H9 (cell line): ENCODE measurements around the gene PARP1. TPM values are rescaled to one million over a fixed set of nuclear protein-coding genes. Genes with fewer than 3 reads are reported as not detected.

ENCODE experiments used
- DNase-seq: peaks from one replicate; pipeline ENCODE4 v3.0.0-alpha.2; 2017
- H2AFZ ChIP-seq: one replicate; pipeline ENCODE4 v1.6.1; 2013; ENCODE audit warnings: mild to moderate bottlenecking, low read length, control low read depth, moderate library complexity
- H2AK5ac ChIP-seq: 2 replicates; pipeline ENCODE4 v1.6.1; 2013; ENCODE audit warnings: low read length, control low read depth, mixed read lengths; ENCODE audit not compliant: insufficient read length
- H2BK120ac ChIP-seq: one replicate; pipeline ENCODE4 v1.6.1; 2013; ENCODE audit warnings: low read depth, mild to moderate bottlenecking, low read length, control low read depth, inconsistent platforms; ENCODE audit not compliant: poor library complexity, severe bottlenecking
- H2BK12ac ChIP-seq: 2 replicates; pipeline ENCODE4 v1.6.1; 2013; ENCODE audit warnings: low read length, control low read depth, mixed read lengths, low read depth; ENCODE audit not compliant: insufficient read length
- H2BK15ac ChIP-seq: 2 replicates; pipeline ENCODE4 v1.6.1; 2013; ENCODE audit warnings: low read depth, low read length, control low read depth
- H2BK20ac ChIP-seq: one replicate; pipeline ENCODE4 v1.6.1; 2013; ENCODE audit warnings: low read depth, mild to moderate bottlenecking, low read length, control low read depth, inconsistent platforms; ENCODE audit not compliant: poor library complexity, severe bottlenecking
- H2BK5ac ChIP-seq: 2 replicates; pipeline ENCODE4 v1.6.1; 2013; ENCODE audit warnings: low read length, control low read depth, mixed read lengths; ENCODE audit not compliant: insufficient read length
- H3K14ac ChIP-seq: 2 replicates; pipeline ENCODE4 v1.6.1; 2013; ENCODE audit warnings: low read length, control low read depth; ENCODE audit not compliant: insufficient read depth
- H3K18ac ChIP-seq: 2 replicates; pipeline ENCODE4 v1.6.1; 2013; ENCODE audit warnings: low read depth, mild to moderate bottlenecking, mixed read lengths, low read length, control low read depth; ENCODE audit not compliant: insufficient read length
- H3K23ac ChIP-seq: 2 replicates; pipeline ENCODE4 v1.6.1; 2013; ENCODE audit warnings: low read length, control low read depth, mixed read lengths, low read depth; ENCODE audit not compliant: insufficient read length
- H3K23me2 ChIP-seq: 2 replicates; pipeline ENCODE4 v1.6.1; 2013; ENCODE audit warnings: low read depth, mild to moderate bottlenecking, mixed read lengths, low read length, control low read depth; ENCODE audit not compliant: insufficient read length, poor library complexity, severe bottlenecking
- H3K27ac ChIP-seq: 2 replicates; pipeline ENCODE4 v1.5.1; 2013; ENCODE audit warnings: low read length, control low read depth, mixed read lengths, low read depth; ENCODE audit not compliant: insufficient read length
- H3K27me3 ChIP-seq: 2 replicates; pipeline ENCODE4 v1.6.1; 2013; ENCODE audit warnings: low read length, control low read depth, inconsistent platforms; ENCODE audit not compliant: insufficient read depth
- H3K4ac ChIP-seq: 2 replicates; pipeline ENCODE4 v1.6.1; 2013; ENCODE audit warnings: low read depth, mild to moderate bottlenecking, control low read depth, inconsistent platforms, low read length, moderate library complexity
- H3K4me1 ChIP-seq: 2 replicates; pipeline ENCODE4 v1.6.1; 2013; ENCODE audit warnings: low read length, control low read depth, inconsistent platforms; ENCODE audit not compliant: insufficient read depth
- H3K4me2 ChIP-seq: 2 replicates; pipeline ENCODE4 v1.6.1; 2013; ENCODE audit warnings: low read length, control low read depth, mixed read lengths; ENCODE audit not compliant: insufficient read length, insufficient read depth
- H3K56ac ChIP-seq: 2 replicates; pipeline ENCODE4 v1.6.1; 2013; ENCODE audit warnings: low read depth, mild to moderate bottlenecking, mixed read lengths, low read length, control low read depth; ENCODE audit not compliant: insufficient read length
- H3K79me1 ChIP-seq: 2 replicates; pipeline ENCODE4 v1.6.1; 2013; ENCODE audit warnings: low read depth, mild to moderate bottlenecking, moderate library complexity, low read length, control low read depth, inconsistent platforms; ENCODE audit not compliant: insufficient read depth, poor library complexity, severe bottlenecking
- H3K79me2 ChIP-seq: 2 replicates; pipeline ENCODE4 v1.6.1; 2013; ENCODE audit warnings: low read length, control low read depth, inconsistent platforms; ENCODE audit not compliant: insufficient read depth
- H3K9ac ChIP-seq: 2 replicates; pipeline ENCODE4 v1.6.1; 2013; ENCODE audit warnings: low read length, control low read depth, mixed read lengths; ENCODE audit not compliant: insufficient read length; ENCODE audit errors: extremely low read depth
- H3K9me3 ChIP-seq: one replicate; pipeline ENCODE4 v1.6.1; 2013; ENCODE audit warnings: low read depth, low read length, inconsistent platforms; ENCODE audit not compliant: control insufficient read depth
- H3T11ph ChIP-seq: one replicate; pipeline ENCODE4 v1.6.1; 2013; ENCODE audit warnings: mild to moderate bottlenecking, low read length, control low read depth, inconsistent platforms
- H4K20me1 ChIP-seq: one replicate; pipeline ENCODE4 v1.6.1; 2013; ENCODE audit not compliant: control insufficient read depth, insufficient read length, insufficient read depth
- H4K5ac ChIP-seq: 2 replicates; pipeline ENCODE4 v1.6.1; 2013; ENCODE audit warnings: low read depth, mild to moderate bottlenecking, mixed read lengths, low read length, control low read depth; ENCODE audit not compliant: insufficient read length
- H4K8ac ChIP-seq: replicated peaks from 2 replicates; pipeline ENCODE4 v1.6.1; 2013; ENCODE audit warnings: low read length, control low read depth, mixed read lengths, low read depth; ENCODE audit not compliant: insufficient read length
- H4K91ac ChIP-seq: 2 replicates; pipeline ENCODE4 v1.6.1; 2013; ENCODE audit warnings: low read depth, mild to moderate bottlenecking, moderate library complexity, mixed read lengths, low read length, control low read depth; ENCODE audit not compliant: insufficient read length
- H3K27ac Mint-ChIP-seq, 3 experiments: 2 replicates in 2 of 3; 3 replicates in 1 of 3; pipeline ENCODE4 v1.8.0; 2020 to 2021; ENCODE audit warnings: mixed read lengths in 3 of 3, mild to moderate bottlenecking in 1 of 3, moderate library complexity in 1 of 3
- H3K27me3 Mint-ChIP-seq: 2 replicates; pipeline ENCODE4 v1.8.0; 2021; ENCODE audit warnings: low read depth, mild to moderate bottlenecking, moderate library complexity, mixed read lengths
- H3K36me3 Mint-ChIP-seq, 3 experiments: 2 replicates in 2 of 3; 3 replicates in 1 of 3; pipeline ENCODE4 v1.8.0; 2020 to 2021; ENCODE audit warnings: low read depth in 3 of 3, mixed read lengths in 3 of 3; ENCODE audit not compliant: insufficient read depth in 1 of 3
- H3K4me1 Mint-ChIP-seq, 2 experiments: 2 replicates each; pipeline ENCODE4 v1.8.0; 2020; ENCODE audit warnings: mixed read lengths in 2 of 2
- H3K4me3 Mint-ChIP-seq, 2 experiments: 2 replicates in 1 of 2; 3 replicates in 1 of 2; pipeline ENCODE4 v1.8.0; 2020 to 2021; ENCODE audit warnings: mild to moderate bottlenecking in 2 of 2, mixed read lengths in 2 of 2, moderate library complexity in 1 of 2
- H3K9me3 Mint-ChIP-seq, 2 experiments: 2 replicates in 1 of 2; 3 replicates in 1 of 2; pipeline ENCODE4 v1.8.0; 2020; ENCODE audit warnings: mild to moderate bottlenecking in 2 of 2, mixed read lengths in 2 of 2, moderate library complexity in 1 of 2
- WGBS: extraction: QIAGEN DNeasy Blood & Tissue Kit; methylation state at CpG from one replicate; pipeline ENCODE4 v1.1.7; 2013; ENCODE audit warnings: missing lambda C conversion rate, low lambda C conversion rate, mixed read lengths; ENCODE audit not compliant: insufficient read length; ENCODE audit errors: extremely low coverage; 5-methylcytosine and 5-hydroxymethylcytosine counted together
- total RNA-seq: library from RNA; stranded (reverse); gene quantifications from 2 replicates; pipeline ENCODE4 v1.2.1, GENCODE V29; 2021
- TF ChIP-seq, protein P1 (sequence below): fragments of 200-600 bp; sonication (generic); conservative IDR thresholded peaks from 3 replicates; pipeline ENCODE4 v1.8.0; 2021; ENCODE audit warnings: antibody characterized with exemption, mild to moderate bottlenecking

Gene PARP1
- total RNA-seq, 1 experiment from 2014 or later, result 337 TPM

GRCh38 chr1:226420328-226420727, 12.4 kb upstream of the PARP1 start:
- Histone ChIP-seq H3K4ac (no peak overlapping the region), H3T11ph (no peak overlapping the region), H3K23ac (no peak overlapping the region), H3K79me1 (no peaks in the 10 kb centered on the region), H2BK12ac (no peak overlapping the region), H2BK20ac (no peak overlapping the region), H2AFZ (no peak overlapping the region), H3K23me2 (no peaks in the 10 kb centered on the region), H4K91ac (no peak overlapping the region), H2BK5ac (no peak overlapping the region), H3K9me3 (no peaks in the 10 kb centered on the region), H2AK5ac (no peak overlapping the region), H3K27ac (no peak overlapping the region), H3K79me2 (no peaks in the 10 kb centered on the region), H3K56ac (no peak overlapping the region), H4K20me1 (no peaks in the 10 kb centered on the region), H3K27me3 (no peaks in the 10 kb centered on the region), H3K4me1 (no peaks in the 10 kb centered on the region), H2BK120ac (no peak overlapping the region), H3K14ac (no peak overlapping the region), H2BK15ac (no peak overlapping the region), H4K8ac (no peak overlapping the region), H3K18ac (no peak overlapping the region), H3K4me2 (no peak overlapping the region), H4K5ac (no peak overlapping the region), H3K9ac (no peak overlapping the region)
- Mint-ChIP-seq H3K27me3 (peaks cover 1% of the 10 kb centered on the region; the same call in 1 of the 2 replicates), H3K4me3 (no peak overlapping the region), H3K9me3 (no peaks in the 10 kb centered on the region), H3K27ac (no peak overlapping the region), H3K4me1 (peaks cover 11 to 15% of the 10 kb centered on the region in 2 experiments), H3K36me3 (no peaks in the 10 kb centered on the region)
- WGBS, result no CpG with 5 or more reads among the region's 5 CpGs
- TF ChIP-seq, protein P1, sequence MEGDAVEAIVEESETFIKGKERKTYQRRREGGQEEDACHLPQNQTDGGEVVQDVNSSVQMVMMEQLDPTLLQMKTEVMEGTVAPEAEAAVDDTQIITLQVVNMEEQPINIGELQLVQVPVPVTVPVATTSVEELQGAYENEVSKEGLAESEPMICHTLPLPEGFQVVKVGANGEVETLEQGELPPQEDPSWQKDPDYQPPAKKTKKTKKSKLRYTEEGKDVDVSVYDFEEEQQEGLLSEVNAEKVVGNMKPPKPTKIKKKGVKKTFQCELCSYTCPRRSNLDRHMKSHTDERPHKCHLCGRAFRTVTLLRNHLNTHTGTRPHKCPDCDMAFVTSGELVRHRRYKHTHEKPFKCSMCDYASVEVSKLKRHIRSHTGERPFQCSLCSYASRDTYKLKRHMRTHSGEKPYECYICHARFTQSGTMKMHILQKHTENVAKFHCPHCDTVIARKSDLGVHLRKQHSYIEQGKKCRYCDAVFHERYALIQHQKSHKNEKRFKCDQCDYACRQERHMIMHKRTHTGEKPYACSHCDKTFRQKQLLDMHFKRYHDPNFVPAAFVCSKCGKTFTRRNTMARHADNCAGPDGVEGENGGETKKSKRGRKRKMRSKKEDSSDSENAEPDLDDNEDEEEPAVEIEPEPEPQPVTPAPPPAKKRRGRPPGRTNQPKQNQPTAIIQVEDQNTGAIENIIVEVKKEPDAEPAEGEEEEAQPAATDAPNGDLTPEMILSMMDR, result no peak
- no peak for DNase-seq
